NCI-H1417 treated with DMSO at 0.1 percent for 48 hours (cell line): ENCODE results near the gene HAS3.

Source experiments
- DNase-seq: peaks from one replicate; lab custom pipeline; 2025; lab: John Stamatoyannopoulos, UW

HAS3 gene

GRCh38 chr16:69150146-69150865, 44.9 kb downstream of the HAS3 start:
- DNase-seq: peak; percentile 15

GRCh38 chr16:69157196-69157595, 51.7 kb downstream of the HAS3 start:
- DNase-seq: no peak

GRCh38 chr16:69160192-69160591, 54.7 kb downstream of the HAS3 start:
- no peak for DNase-seq

- DNase-seq: no peak
Observed at GRCh38 chr16:69165584-69165983, 60.1 kb downstream of the HAS3 start.

GRCh38 chr16:69166221-69166833, 60.9 kb downstream of the HAS3 start:
- no peak for DNase-seq

- DNase-seq: no peak
Observed at GRCh38 chr16:69166946-69167930, 61.8 kb downstream of the HAS3 start.
